MCF 10A (cell line): ENCODE results near the gene LRAT. TPM values are rescaled to one million over a fixed set of nuclear protein-coding genes. Genes with fewer than 3 reads are reported as not detected.

ENCODE experiments used
- BruUV-seq: library from RNA; stranded (reverse); fragments of 400-500 nt; replicated peaks from 2 replicates; lab custom pipeline; 2021; lab: Mats Ljungman, UMichigan
- CTCF ChIA-PET: fragments of 300-600 bp; sonication (Branson Sonifier 250); formaldehyde crosslinking; extraction: SDS; loops from one replicate; lab custom pipeline; 2021; ENCODE audit warnings: antibody characterized with exemption, inconsistent platforms; lab: Yijun Ruan, JAX
- POLR2A ChIA-PET: fragments of 300-600, 350-650 bp; sonication (Branson Sonifier 250); formaldehyde crosslinking; extraction: SDS; loops from one replicate; lab custom pipeline; 2020; ENCODE audit warnings: antibody characterized with exemption, inconsistent platforms; lab: Yijun Ruan, JAX
- DNase-seq: peaks from one replicate; pipeline ENCODE4 v3.0.0-alpha.2; 2018; ENCODE audit not compliant: unreplicated experiment
- H3K27ac Mint-ChIP-seq: one replicate; pipeline ENCODE4 v1.8.0; 2022; ENCODE audit warnings: mild to moderate bottlenecking, low read depth, mixed read lengths; ENCODE audit not compliant: unreplicated experiment
- H3K27me3 Mint-ChIP-seq: one replicate; pipeline ENCODE4 v1.8.0; 2022; ENCODE audit warnings: mixed read lengths; ENCODE audit not compliant: insufficient read depth, unreplicated experiment
- H3K36me3 Mint-ChIP-seq: one replicate; pipeline ENCODE4 v1.8.0; 2022; ENCODE audit warnings: mild to moderate bottlenecking, moderate library complexity, mixed read lengths; ENCODE audit not compliant: insufficient read depth, unreplicated experiment
- H3K4me1 Mint-ChIP-seq: one replicate; pipeline ENCODE4 v1.8.0; 2022; ENCODE audit warnings: mixed read lengths; ENCODE audit not compliant: insufficient read depth, unreplicated experiment
- H3K4me3 Mint-ChIP-seq: one replicate; pipeline ENCODE4 v1.8.0; 2022; ENCODE audit warnings: mild to moderate bottlenecking, moderate library complexity, mixed read lengths; ENCODE audit not compliant: unreplicated experiment
- H3K9me3 Mint-ChIP-seq: one replicate; pipeline ENCODE4 v1.8.0; 2022; ENCODE audit warnings: mixed read lengths; ENCODE audit not compliant: unreplicated experiment
- CTCF ChIP-seq: fragments of 200-600 bp; IDR thresholded peaks from one replicate; pipeline ENCODE4 v1.8.0; 2022; ENCODE audit warnings: antibody characterized with exemption, mild to moderate bottlenecking; ENCODE audit not compliant: unreplicated experiment
- intact Hi-C: fragments of 100-400 bp; cut with micrococcal nuclease; formaldehyde crosslinking; loops from 2 replicates; pipeline ENCODE4 v1.14.1; 2022
- total RNA-seq: library from RNA; stranded (reverse); gene quantifications from 2 replicates; pipeline ENCODE4 v1.2.3, GENCODE V29; 2022

LRAT gene
- total RNA-seq, 1 experiment from 2014 or later: 5.8 TPM

GRCh38 chr4:154739111-154739510, 4.7 kb upstream of the LRAT start:
- BruUV-seq: no TSS peak
- CTCF ChIA-PET: interaction anchor here (0.8 to 2.0 kb wide), 5 partner anchors 28 to 180 kb away, joined by 3 to 11 read pairs (median 4); no protein-coding TSS in a partner anchor
- POLR2A ChIA-PET: interaction anchor here (2.4 kb wide), 1 partner anchor 21 kb away, joined by 9 read pairs; no protein-coding TSS in a partner anchor
- no peaks in the 10 kb centered on the region for H3K9me3 Mint-ChIP-seq
- no peak overlapping the region for H3K4me3 Mint-ChIP-seq
- no peaks in the 10 kb centered on the region for H3K27me3 Mint-ChIP-seq
- intact Hi-C loops: no loop called here
- TF ChIP-seq CTCF: no peak
- no peak overlapping the region for H3K27ac Mint-ChIP-seq
- peaks cover 7% of the 10 kb centered on the region for H3K4me1 Mint-ChIP-seq
- no peak for DNase-seq
- H3K36me3 Mint-ChIP-seq: no peaks in the 10 kb centered on the region

- no peaks in the 10 kb centered on the region for H3K9me3 Mint-ChIP-seq
- no peak for TF ChIP-seq CTCF
- ChIA-PET CTCF (interaction anchor here (0.7 to 2.0 kb wide), 3 partner anchors 40 to 181 kb away, joined by 4 to 11 read pairs (median 6); no protein-coding TSS in a partner anchor), POLR2A (interaction anchor here (0.9 kb wide), 1 partner anchor 9 kb away, joined by 3 read pairs; no protein-coding TSS in a partner anchor)
- no peak for DNase-seq
- H3K27ac Mint-ChIP-seq: no peak overlapping the region
- peaks cover 17% of the 10 kb centered on the region for H3K4me1 Mint-ChIP-seq
- no peak overlapping the region for H3K4me3 Mint-ChIP-seq
- intact Hi-C loops: no loop called here
- H3K36me3 Mint-ChIP-seq: no peaks in the 10 kb centered on the region
- H3K27me3 Mint-ChIP-seq: no peaks in the 10 kb centered on the region
- no TSS peak for BruUV-seq
These were observed 3.3 kb upstream of the LRAT start for GRCh38 chr4:154740462-154740861.

- Mint-ChIP-seq H3K36me3 (no peaks in the 10 kb centered on the region), H3K4me1 (peaks cover 24% of the 10 kb centered on the region), H3K27ac (no peak overlapping the region), H3K9me3 (no peaks in the 10 kb centered on the region), H3K4me3 (no peak overlapping the region), H3K27me3 (no peaks in the 10 kb centered on the region)
- intact Hi-C loops: no loop called here
- ChIA-PET CTCF (interaction anchor here (0.7 to 2.0 kb wide), 5 partner anchors 13 to 182 kb away, joined by 3 to 11 read pairs (median 6); no protein-coding TSS in a partner anchor), POLR2A (no interaction called here)
- no peak for TF ChIP-seq CTCF
- no TSS peak for BruUV-seq
- no peak for DNase-seq
These were observed 2.6 kb upstream of the LRAT start for GRCh38 chr4:154741131-154741665.

GRCh38 chr4:154741922-154742850, 1.6 kb upstream of the LRAT start:
- Mint-ChIP-seq H3K4me1 (peaks cover 34% of the 10 kb centered on the region), H3K9me3 (no peaks in the 10 kb centered on the region), H3K27ac (no peak overlapping the region), H3K27me3 (no peaks in the 10 kb centered on the region), H3K36me3 (no peaks in the 10 kb centered on the region), H3K4me3 (no peak overlapping the region)
- CTCF ChIA-PET: interaction anchor here (0.8 to 4.0 kb wide), 3 partner anchors 14 to 55 kb away, joined by 3 to 40 read pairs (median 6); no protein-coding TSS in a partner anchor
- POLR2A ChIA-PET: interaction anchor here (2.8 to 3.8 kb wide), 2 partner anchors 11 to 55 kb away, joined by 13 to 17 read pairs; no protein-coding TSS in a partner anchor
- intact Hi-C loops: no loop called here
- TF ChIP-seq CTCF: no peak
- BruUV-seq: no TSS peak
- no peak for DNase-seq
